Suppressor macrophage treated with lipopolysaccharide for 1 hour (primary cell): ENCODE measurements around the gene AGL.
"Not testable (repeated sequence)": the region's sequence is repeated elsewhere in the genome, so short reads cannot be mapped to it uniquely, and the experiment has no call there.

Experiments used
- DNase-seq, 3 donors: peaks; one replicate each; pipeline ENCODE4 v3.0.0-alpha.2; 2020 to 2022

Gene AGL

DNA sequence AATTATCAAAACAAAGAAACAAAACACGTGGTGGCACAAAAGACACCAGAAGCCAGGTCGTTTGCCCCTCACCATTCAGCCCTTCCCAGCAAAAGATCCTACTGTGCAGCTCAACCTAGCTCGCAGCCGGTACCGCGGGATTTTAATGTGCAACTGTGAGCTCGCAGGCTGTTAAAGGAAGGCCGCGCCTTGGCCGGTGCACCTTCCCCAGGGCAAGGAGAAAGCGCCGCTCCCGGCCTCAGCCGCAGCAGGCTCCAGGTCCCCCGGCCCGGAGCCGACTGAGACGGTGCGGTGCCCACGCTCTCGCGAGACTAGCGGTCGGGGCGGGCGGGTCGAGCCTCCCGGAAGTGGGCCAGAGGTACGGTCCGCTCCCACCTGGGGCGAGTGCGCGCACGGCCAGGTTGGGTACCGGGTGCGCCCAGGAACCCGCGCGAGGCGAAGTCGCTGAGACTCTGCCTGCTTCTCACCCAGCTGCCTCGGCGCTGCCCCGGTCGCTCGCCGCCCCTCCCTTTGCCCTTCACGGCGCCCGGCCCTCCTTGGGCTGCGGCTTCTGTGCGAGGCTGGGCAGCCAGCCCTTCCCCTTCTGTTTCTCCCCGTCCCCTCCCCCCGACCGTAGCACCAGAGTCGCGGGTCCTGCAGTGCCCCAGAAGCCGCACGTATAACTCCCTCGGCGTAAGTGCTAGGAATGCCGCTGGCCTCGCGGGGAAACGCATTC lies at the start of gene AGL:
AGL (plus strand) TSS at position 618 of the 715 bp plus-strand sequence. CDS start 682 bp downstream, outside the sequence.
- peak; percentile 79 to 91 (median 88) for DNase-seq

DNA sequence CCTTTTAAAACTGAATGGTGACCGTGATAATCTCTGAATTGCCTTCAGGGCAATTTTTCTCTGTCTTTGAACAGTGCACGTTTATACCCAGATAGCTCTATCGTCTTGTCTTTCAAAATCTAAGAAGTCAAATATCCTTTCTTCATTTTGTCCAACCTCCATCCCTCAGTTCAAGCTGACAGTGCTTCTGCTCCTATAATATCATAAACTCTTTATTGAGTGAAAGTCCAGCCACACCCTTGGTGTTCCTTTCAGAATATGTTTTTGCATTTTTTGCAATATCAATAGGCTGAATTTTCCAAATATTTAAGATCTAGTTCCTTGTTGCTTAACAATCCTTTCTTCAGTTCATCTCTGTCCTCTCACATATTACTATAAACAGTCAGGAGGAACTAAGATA lies 48.6 kb upstream of the AGL start:
- DNase-seq = no peak

DNA sequence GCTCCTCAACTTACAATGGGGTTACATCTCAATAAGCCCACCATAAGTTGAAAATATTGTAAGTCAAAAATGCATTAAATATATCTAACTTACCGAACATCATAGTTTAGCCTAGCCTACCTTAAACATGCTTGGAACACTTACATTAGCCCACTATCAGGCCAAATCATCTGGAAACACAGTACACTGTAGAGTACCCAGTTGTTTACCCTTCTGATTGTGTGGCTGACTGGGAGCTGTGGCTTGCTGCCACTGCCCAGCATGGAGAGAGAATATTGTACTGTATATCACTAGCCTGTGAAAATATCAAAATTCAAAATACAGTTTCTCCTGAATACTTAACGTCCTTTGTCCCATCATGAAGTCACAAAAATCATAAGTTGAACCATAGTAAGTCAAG lies 43.3 kb upstream of the AGL start:
- DNase-seq = no peak

DNA sequence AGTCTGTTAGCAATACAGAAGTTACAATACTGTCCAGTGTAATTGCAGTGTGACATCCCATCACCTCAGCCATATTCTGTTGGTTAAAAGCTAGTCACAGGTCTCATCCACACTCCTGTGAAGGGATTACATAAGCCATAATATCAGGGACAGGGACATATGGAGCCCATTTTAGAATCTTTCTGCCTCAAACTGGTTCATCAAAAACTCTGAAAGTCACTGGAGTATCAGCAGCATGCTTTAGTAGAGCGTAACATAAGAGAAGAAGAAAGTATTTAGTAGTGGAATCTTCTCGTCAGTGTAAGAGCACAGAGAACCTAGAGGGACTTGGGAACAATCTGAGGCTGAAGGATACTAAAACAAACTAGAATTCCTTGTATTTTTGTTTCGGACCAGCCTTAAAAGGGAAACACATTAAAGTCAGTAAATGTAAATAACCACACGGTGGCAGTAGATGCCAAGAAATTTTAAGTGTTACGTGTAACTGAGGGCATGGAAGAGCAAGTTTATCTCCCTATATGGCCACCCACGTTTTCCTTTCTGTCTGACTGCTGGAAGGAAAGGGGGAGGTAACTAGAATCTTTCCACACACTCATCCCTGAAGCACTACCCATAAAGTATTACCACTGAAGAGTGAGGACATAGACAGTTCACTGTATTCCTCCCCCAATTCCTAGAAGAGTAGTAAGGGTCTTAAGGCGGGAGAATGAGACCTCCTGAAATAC lies 41.6 kb upstream of the AGL start:
- peak; percentile 82 to 92 (median 92) for DNase-seq

DNA sequence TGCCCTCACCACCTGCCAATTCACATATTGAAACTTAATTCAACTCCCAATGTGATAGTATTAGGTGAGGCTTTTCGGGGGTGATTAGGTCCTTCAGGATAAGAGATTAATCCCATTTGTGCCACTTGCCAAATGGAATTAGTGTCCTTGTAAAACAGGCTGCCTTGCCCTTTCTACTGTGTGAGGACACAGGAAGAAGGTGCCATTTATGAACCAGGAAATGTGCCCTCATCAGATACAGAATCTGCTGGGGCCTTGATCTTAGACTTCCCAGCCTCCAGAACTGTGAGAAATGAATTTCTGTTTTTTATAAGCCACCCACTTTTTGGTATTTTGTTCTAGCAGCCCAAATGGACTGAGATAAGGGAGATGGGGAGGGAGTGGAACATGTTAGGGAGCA lies 39.1 kb upstream of the AGL start:
- DNase-seq = no peak

DNA sequence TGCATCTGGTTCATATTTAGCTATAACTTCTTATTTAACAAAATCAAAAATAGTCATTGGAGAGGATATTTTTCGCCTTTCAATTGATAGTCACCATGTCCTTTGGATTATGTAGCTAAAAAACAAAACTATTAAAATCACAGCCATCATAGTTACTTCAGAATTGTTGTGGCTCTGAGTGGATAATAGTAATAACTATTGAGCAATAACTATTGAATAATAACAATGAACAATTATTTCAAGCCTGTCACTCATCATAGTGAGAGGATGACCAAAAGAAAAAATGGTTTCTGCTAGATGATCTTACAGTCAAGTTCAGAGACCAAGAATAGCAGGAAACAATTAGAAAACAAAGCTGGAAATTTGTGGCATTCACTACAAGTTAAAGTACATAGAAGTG lies 38.4 kb upstream of the AGL start:
- no peak for DNase-seq

DNA sequence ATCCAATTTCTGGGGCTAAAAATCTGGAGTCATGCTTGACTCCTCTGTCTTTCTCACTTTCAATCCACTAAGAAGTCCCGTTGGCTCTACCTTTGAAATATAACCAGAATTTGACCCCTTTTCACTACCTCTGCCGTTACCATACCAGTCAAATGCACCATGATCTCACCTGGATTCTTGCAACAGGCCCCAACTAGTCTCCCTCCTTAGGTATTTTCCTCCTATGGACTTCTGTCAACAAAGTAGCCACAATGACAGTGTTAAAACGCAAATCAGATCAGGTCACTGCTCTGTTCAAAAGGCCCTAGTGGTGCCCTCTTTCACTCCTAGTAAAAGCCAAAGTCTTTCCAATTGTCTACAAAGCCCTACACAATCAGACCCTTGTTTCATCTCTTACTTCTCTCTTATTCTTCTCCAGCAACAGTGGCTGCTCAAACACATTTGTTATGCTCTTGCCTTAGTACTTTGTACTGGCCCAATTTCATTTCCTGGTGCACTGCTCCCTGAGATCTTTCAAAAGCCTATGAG lies 35.7 kb upstream of the AGL start:
- DNase-seq = no peak

DNA sequence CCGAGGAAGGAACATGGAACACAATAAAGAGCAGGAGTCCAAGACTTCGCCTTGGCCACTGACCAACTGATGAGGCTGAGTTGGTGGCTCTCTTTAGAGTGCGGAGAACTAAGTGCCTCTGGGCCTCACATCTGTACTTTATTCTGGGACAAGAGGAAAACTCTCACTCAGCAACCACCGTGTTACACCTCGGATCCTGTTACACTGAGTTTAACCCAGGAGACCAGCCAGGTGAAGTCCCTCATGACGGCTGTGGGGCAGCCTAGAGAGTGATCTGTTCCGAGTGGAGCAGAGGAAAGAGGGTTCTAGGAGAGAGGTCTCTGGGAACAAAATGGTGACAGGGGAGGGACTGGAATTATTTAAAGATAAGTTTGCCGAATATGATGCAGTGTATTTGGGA lies 33.5 kb upstream of the AGL start:
- no peak for DNase-seq

DNA sequence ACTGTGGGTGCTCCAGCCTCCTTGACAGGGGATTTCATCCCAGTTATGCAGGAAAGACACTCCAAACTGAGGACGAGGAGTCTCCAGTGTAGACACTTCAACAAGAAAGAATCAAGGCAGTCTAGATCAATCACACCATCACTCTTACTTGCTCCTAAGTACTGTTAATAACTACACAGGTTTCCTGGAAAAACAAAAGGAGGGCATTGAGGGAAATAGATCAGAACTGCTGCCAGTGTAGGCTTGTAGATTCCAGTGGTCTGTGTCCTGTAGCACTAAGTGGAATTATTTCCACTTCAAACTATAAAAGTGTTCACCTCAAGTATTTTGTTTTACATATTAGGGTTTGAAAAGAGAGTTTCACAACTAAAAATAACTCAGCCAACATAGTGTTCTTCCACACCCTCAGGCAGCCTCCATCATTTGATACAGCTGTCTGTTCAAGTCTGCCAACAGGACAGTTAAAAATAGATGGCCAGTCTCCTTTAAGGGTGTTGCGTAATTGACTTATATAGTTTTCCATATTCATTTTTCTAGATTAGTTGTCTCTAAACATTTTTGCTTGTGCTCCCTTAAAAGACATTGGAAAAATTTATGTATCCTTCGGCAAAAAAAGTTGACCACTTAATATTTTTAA lies 32.0 kb upstream of the AGL start:
- DNase-seq = no peak

DNA sequence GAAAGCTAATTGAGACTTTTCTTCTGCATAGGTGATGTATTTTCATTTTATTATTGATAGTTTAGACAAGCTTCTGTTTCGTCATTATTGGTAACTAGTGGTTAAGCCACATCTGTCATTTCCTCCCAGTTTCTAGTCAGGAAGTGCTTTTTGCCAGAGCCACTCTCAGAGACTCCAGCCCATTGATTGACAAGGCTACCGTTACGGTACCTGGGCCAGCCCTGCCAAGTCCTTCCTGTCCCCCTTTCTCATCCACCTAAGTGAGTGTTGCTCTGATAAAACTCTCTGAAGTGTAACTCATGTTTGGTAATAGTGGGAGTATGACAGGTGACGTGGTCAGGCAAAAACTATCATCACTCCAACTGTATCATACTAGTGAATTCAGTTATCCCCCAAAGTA lies 29.6 kb upstream of the AGL start:
- no peak for DNase-seq

DNA sequence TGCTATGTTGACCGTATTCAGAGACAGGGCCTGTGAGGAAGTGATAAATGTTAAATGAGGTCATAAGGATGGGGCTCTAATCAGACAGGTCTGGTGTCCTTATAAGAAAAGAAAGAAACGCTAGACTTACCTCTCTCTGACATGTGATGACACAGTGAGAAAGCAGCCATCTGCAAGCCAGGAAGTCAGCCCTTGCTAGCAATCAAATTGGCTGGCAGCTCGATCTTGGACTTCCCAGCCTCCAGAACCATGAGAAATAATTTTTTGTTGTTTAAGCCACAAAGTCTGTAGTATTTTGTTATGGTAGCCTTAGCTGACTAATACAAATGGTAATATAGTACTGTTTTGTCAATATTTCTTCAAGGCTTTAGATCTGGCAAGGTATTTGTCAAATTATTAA lies 25.1 kb upstream of the AGL start:
- no peak for DNase-seq

DNA sequence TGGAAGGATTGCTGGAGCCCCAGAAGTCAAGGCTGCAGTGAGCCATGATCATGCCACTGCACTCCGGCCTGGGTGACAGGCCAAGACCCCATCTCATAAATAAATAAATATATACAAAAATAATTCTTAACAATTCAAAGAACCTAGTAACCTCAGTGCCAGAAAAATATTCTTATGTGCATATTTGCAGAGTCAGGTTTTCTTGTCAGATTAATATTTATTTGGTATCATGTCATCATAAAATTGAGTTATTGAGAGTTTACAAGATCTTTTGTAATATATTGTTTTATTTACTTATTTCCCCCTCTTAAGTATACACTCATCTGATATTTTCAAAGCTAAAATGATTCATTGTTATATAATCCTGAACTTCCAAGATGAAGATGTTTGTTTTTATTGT lies 24.5 kb upstream of the AGL start:
- DNase-seq = no peak

DNA sequence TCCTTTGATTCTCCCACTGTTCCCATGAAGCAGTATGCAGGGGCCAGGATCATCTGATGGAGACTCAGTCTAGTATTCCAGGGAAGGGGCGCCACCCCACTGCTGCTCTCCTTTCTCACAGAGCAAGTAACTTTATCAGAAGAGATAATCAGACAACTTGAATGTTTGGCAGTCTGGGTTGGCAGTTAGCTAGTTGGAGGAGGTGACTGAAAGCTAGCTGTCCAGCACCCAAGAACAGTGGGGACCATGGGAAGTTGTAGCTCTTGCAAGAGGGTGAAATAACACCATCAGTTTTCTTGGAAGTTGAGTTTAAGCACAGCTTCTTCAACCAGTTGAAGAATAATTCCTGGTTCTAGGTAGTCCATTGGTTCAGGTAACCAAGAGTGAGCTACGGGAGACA lies 22.2 kb upstream of the AGL start:
- DNase-seq = no peak

DNA sequence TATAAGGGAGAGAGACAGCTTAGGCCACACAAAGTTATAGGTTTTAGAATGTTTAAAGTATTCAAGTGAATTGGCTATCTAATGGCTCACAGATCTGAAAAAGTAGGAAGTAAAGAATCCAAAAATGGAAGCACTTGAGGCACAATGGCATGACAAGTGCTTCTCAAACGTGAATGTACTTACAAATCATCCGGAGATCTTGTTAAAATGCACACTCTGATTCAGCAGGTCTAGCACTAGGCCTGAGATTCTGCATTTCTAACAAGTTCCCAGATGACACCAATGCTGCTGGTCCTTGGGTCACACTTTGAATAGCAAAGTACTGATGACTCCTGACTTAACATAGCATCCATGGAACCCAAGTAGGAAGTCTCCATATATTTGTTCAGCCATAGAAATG lies 20.9 kb upstream of the AGL start:
- no peak for DNase-seq

DNA sequence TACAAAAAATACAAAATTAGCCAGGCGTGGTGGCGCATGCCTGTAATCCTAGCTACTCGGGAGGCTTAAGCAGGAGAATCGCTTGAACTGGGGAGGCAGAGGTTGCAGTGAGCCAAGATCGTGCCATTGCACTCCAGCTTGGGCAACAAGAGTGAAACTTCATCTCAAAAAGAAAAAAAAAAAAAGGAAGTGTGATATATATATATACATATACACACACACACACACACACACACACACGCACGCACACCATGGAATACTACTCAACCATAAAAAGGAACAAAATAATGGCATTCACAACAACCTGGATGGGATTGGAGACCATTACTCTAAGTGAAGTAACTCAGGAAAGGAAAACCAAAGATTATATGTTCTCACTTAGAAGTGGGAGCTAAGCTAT lies 16.2 kb upstream of the AGL start:
- not testable (repeated sequence) for DNase-seq

DNA sequence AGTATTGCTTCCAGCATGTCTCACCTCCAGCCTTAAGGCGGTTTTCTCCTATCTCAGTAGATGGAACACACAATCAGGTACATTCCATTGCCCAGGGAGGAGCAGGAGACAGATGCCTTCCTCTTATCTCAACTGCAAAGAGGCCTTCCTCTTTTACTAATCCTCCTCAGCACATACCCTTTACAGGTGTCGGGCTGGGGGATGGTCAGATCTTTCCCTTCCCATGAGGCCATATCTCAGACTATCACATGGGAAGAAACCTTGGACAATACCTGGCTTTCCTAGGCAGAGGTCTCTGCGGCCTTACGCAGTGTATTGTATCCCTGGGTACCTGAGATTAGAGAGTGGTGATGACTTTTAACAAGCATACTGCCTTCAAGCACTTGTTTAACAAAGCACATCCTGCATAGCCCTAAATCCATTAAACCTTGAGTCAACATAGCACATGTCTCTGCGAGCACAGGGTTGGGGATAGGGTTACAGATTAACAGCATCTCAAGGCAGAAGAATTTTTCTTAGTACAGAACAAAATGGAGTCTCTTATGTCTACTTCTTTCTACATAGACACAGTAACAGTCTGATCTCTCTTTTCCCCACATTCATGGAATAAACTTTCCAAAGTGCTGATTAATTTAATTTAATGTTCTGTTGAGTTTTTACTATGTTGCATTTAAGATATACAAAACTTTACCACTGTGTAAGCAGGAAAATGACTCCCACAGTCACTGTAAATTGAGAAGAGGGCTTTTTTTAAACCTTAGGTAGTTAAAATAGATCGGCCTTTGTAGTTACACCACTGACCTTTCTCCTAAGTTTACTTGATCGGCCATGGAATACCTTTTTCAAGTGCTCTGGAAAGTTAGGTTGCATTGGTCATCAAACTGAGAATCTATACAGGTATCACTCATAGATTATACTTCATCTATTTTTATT lies 13.7 kb upstream of the AGL start:
- not testable (repeated sequence) for DNase-seq

DNA sequence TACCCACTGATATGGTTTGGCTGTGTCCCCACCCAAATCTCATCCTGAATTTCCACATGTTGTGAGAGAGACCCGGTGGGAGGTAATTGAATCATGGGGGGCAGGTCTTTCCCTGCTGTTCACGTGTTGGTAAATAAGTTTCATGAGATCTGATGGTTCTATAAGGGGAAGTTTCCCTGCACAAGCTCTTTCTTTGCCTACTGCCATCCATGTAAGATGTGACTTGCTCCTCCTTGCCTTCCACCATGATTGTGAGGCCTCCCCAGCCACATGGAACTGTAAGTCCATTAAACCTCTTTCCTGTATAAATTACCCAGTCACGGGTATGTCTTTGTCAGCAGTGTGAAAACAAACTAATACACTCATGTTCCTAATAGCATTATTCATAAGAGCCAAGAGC lies 9.8 kb upstream of the AGL start:
- not testable (repeated sequence) for DNase-seq

DNA sequence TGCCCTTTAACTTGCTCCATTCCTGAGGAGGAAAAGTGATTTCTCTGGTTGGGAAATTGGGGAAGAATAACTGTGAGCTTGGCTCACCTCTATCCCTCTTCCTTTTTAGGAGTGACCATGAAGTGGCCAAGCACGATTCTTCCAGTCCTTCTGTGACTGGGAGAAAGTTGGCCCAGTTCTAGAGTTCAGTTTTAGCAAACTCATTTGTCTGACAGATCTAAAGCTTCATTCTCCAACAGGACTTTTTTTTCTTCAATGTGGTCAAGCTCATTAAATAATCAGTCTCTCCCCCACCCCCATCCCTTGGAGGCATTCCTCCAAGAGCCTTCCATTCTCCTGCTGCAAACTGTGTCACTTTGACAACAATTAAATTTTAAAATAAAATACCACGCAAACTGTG lies 6.4 kb upstream of the AGL start:
- DNase-seq = no peak

DNA sequence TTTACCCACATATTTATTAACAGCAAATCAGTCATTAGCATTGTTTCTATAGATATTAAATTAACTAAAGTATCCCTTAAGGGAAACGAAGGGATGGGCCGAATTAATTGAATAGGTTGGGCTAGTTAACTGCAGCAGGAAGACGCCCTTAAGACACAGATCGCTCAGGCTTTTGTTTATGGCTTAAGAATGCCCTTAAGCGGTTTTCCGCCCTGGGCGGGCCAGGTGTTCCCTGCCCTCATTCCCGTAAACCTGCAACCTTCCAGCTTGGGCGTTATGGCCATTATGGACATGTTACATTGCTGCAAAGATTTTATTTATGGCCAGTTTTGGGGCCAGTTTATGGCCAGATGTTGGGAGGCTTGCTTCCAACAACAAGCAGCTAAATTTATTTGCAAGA lies 5.0 kb upstream of the AGL start:
- DNase-seq = not testable (repeated sequence)

DNA sequence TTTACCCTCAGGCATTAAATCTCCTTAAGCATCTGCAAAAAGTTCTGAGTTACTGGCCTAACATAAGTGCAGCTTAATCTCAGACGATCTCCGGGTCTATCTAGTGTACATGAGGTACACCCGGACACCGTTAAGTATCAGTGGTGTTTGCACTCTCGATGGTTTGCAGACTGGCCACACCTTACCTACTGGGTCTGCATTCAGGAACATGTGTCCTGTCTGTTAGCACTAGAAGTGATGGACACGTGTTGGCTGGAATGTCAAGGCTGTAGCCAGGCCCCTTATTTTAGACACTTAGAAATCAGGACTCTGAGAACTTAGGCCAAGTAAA lies 783 bp upstream of the AGL start:
- no peak for DNase-seq

DNA sequence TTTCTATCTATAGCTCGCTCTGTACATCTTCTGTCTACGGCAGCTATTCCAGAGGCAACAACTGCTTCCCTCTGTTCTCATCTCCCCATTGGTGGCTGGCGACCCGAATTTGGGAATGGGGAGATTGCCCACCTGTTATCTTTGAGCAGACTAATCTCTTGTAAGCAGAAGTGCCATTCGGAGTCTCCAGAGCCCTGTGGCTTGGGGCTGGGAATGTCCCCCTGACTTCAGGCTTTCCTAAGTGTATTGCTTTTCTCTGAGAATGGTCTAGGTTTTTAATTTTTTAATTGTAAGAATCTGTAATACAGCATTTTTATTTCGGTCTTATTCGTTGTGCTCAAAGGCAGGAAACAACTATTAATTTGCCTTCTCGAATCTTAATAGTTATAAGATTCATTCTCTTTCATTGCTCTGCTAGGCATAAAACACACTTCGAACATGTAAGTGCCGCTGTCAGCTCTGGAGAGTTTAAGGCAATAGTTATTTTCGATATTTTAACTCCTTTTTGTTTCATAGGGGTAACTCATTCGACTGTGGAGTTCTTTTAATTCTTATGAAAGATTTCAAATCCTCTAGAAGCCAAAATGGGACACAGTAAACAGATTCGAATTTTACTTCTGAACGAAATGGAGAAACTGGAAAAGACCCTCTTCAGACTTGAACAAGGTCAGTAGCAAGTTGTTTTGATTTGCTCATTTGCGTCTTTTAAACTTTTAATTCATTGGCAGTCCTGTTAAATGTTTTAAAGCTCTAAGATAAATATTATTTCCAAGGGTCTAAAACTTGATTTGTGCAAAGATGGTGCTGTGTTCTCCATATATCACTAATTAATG lies 514 bp downstream of the AGL start:
- peak; percentile 36 to 52 (median 49) for DNase-seq

DNA sequence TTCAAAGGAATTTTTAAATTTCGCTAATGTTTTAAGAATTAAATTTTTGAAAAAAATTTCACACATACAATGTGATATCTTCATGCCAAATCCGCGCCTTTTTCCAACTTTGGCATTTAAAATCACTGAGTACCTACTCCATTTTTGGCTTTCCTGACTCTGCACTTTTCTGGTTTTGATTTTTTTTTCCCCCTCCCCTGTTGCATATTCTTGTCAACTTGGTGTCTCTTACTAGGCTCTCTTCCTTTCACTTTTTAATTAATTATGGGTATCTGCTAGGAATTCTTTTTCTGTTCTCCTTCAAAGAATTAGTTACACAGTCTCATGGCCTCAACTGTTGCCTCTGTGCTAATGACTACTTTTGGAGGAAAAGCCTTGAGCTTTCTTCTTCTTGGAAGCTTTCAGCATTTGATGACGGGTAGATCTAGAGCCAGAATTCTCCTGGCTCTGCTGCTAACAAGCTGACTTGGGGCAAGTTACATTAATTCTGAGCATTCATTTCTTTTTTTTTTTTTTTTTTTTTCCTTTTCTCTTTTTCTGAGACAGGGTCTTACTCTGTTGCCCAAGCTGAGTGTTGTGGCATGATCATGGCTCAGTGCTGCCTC lies 1.8 kb downstream of the AGL start:
- no peak for DNase-seq
